ENCODE results near the gene ETV6.

ETV6 gene

DNA sequence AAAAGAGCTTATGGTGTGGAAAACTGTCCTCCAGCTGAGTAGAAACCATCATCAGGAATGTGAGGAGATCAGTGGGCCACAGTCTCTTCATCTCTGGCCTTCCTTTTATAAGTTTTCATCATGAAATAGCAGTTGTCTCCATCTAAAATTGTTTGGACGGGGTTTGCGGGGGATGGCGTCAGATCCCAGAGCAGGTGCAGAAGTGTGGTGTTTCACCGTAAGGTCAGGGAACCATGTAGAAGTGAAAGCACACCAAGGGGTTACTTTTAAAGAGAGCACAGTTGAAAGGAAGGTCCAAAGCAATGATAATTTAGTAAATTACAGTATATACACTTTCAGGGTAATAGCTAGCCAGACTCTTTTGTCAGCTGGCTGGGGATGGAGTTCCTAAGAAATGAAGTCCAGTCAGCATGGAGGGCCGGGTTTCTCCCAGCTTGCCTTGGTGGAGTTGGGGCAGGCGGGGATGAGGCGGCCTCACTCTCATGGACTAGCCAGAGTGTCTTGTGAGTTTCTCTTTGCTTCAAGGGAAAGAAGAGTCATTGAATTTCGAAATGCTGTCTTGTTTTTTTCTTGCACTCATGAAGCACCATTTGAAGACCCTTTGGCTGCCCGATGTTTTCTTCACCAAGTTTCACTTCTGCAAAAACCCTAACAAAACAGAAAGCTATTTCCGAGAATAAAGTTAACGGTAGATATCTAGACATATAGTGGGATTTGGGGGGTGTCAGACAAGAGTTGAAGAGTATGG lies 100.6 kb downstream of the ETV6 start:
- H3K4me1 ChIP-seq (ENCODE audit: control insufficient read depth, insufficient read depth, low read length): peaks cover 33% of the 10 kb centered on the region
- no peak overlapping the region for H3K27ac ChIP-seq (ENCODE audit: low read depth, low read length)
- H3K4me3 ChIP-seq (ENCODE audit: low read depth, low read length): no peak overlapping the region
- no peaks in the 10 kb centered on the region for H3K27me3 ChIP-seq (ENCODE audit: control insufficient read depth, insufficient read depth, low read length)
- no peaks in the 10 kb centered on the region for H3K9me3 ChIP-seq (ENCODE audit: control insufficient read depth, insufficient read depth, low read depth, low read length)
- no peak overlapping the region for H3K9ac ChIP-seq (ENCODE audit: low read length)
- peaks cover 5% of the 10 kb centered on the region; the same call in 1 of the 2 replicates for H3K36me3 ChIP-seq (ENCODE audit: control insufficient read depth, insufficient read depth, low read length)

DNA sequence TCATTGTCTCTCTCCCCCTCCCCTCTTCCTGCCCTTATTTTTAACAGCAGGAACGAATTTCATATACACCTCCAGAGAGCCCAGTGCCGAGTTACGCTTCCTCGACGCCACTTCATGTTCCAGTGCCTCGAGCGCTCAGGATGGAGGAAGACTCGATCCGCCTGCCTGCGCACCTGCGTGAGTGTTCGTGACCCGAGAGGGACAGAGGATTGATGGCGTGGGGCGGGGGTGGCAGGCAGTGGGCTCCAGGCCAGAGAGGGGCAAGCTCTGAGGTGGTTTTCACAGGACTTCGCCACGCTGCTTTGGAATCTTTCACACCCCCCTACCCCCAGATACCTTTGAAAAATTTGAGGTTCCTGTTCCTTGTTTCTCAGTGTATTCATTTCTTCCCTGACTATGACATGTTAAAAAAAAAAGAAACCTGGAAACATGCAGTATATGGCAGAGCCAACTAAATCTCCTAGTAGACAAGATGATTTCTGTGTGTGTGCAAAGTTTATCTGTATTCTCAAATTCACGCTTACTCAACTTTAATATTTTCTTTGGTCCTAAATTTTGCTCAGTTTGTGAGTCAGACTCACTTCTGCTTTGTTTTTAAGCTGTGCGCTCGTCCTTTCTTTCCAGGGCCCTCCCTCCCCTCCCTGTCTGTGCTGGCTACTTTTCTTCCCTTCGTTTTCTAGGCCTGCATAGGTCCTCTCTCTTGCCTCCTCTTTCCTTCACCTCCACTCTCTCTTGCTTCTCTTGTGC lies 103.1 kb downstream of the ETV6 start:
- Histone ChIP-seq H3K4me3 (ENCODE audit: low read depth, low read length) (no peak overlapping the region), H3K36me3 (ENCODE audit: control insufficient read depth, insufficient read depth, low read length) (peaks cover 5% of the 10 kb centered on the region; the same call in 1 of the 2 replicates), H3K9ac (ENCODE audit: low read length) (no peak overlapping the region), H3K27ac (ENCODE audit: low read depth, low read length) (no peak overlapping the region), H3K9me3 (ENCODE audit: control insufficient read depth, insufficient read depth, low read depth, low read length) (no peaks in the 10 kb centered on the region), H3K27me3 (ENCODE audit: control insufficient read depth, insufficient read depth, low read length) (no peaks in the 10 kb centered on the region), H3K4me1 (ENCODE audit: control insufficient read depth, insufficient read depth, low read length) (peaks cover 31% of the 10 kb centered on the region)

DNA sequence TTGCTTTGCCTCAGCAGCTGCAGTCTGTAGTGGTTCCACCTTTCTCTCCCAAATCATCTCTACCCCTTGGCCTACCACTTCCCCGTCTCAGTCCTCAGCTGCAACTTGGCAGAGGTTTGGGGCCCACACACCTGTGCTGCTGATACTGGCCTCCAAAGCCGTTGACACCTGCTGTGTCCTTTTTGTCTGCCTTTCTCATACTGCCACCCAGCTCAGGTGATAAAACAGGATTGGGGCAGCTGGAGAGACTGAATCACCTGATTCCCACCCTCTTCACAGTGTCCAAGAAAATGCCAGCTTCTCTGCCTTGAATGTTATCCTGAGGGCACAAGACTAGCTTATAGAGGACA lies 103.7 kb downstream of the ETV6 start:
- Histone ChIP-seq H3K27me3 (ENCODE audit: control insufficient read depth, insufficient read depth, low read length) (no peaks in the 10 kb centered on the region), H3K9ac (ENCODE audit: low read length) (no peak overlapping the region), H3K4me1 (ENCODE audit: control insufficient read depth, insufficient read depth, low read length) (peaks cover 33% of the 10 kb centered on the region), H3K27ac (ENCODE audit: low read depth, low read length) (no peak overlapping the region), H3K4me3 (ENCODE audit: low read depth, low read length) (no peak overlapping the region), H3K9me3 (ENCODE audit: control insufficient read depth, insufficient read depth, low read depth, low read length) (no peaks in the 10 kb centered on the region), H3K36me3 (ENCODE audit: control insufficient read depth, insufficient read depth, low read length) (peaks cover 5% of the 10 kb centered on the region; the same call in 1 of the 2 replicates)

DNA sequence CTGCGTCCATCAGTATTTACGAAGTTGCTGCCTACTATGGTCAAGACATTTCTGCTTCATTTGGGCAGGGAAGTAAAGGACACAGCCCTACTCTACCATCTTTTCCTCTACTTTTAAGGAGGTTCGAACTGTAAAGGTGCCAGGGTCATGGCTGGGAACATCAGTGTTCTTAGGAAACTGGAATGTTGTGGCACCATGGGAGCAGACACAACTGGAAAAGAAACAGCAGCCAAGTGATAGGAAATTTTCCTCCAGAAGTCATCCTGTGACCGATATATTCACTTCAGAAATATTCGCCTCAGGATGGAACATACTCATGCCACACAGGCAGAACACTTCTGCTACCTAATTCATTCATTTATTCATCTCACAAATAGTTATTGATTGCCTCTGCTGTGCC lies 104.4 kb downstream of the ETV6 start:
- no peak overlapping the region for H3K27ac ChIP-seq (ENCODE audit: low read depth, low read length)

DNA sequence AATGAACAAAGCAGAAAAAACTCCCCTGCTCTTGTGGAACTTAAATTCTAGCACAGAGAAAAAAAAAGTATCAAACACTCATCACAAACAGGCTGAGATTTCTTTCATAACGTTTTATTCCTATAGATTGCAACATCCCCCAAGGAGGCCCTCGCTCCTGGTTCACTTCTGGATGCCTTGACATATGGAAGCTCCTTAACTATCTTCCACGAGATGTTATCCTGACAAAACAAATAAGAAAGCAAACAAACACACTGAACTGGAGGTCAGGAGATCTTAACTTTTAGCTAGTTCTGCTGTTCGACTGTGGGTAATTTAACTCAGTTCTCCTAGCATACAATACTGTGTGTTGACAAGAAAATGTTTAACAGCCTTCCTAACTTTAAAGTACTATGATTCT lies 104.8 kb downstream of the ETV6 start:
- Histone ChIP-seq H3K4me1 (ENCODE audit: control insufficient read depth, insufficient read depth, low read length) (peaks cover 41% of the 10 kb centered on the region), H3K27ac (ENCODE audit: low read depth, low read length) (no peak overlapping the region), H3K36me3 (ENCODE audit: control insufficient read depth, insufficient read depth, low read length) (peaks cover 5% of the 10 kb centered on the region; the same call in 1 of the 2 replicates)

More for the DNA sequence above, 104.4 kb downstream of the ETV6 start:
- no peak overlapping the region for H3K4me3 ChIP-seq (ENCODE audit: low read depth, low read length)
- peaks cover 5% of the 10 kb centered on the region; the same call in 1 of the 2 replicates for H3K36me3 ChIP-seq (ENCODE audit: control insufficient read depth, insufficient read depth, low read length)
- H3K27me3 ChIP-seq (ENCODE audit: control insufficient read depth, insufficient read depth, low read length): no peaks in the 10 kb centered on the region
- no peak overlapping the region for H3K9ac ChIP-seq (ENCODE audit: low read length)
- H3K4me1 ChIP-seq (ENCODE audit: control insufficient read depth, insufficient read depth, low read length): peaks cover 40% of the 10 kb centered on the region
- H3K9me3 ChIP-seq (ENCODE audit: control insufficient read depth, insufficient read depth, low read depth, low read length): no peaks in the 10 kb centered on the region

DNA sequence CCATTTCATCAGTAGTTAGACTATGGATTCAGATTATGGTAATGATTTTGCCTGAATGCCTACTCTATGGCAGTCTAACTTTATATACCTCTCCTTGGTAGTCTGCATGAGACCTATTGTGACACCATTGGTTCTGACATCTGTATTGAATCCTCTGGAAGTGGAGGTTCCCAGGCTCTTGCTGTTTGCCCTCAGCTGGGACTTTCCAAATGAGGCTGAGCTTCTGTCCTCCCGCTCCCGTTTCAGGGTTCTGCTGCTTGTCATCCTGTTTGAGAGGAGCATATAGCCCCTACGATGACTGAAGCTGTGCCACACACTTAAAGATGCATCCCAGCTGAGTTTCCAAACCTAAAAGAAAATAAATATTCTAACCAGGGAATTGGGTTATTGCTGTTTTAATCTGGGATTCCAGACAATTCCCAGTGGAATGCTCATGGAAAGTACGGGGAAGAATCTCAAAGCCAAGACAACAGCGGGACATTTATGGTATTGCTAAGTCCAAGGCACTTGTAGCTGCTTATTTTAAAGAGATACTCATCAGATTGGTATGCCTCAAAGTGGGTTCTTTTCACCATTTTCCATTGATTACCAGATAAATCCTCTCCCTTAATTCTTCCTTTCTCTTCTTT lies 105.9 kb downstream of the ETV6 start:
- Histone ChIP-seq H3K9ac (ENCODE audit: low read length) (no peak overlapping the region), H3K36me3 (ENCODE audit: control insufficient read depth, insufficient read depth, low read length) (peaks cover 5% of the 10 kb centered on the region; the same call in 1 of the 2 replicates), H3K4me3 (ENCODE audit: low read depth, low read length) (no peak overlapping the region), H3K4me1 (ENCODE audit: control insufficient read depth, insufficient read depth, low read length) (peaks cover 41% of the 10 kb centered on the region), H3K27ac (ENCODE audit: low read depth, low read length) (no peak overlapping the region), H3K9me3 (ENCODE audit: control insufficient read depth, insufficient read depth, low read depth, low read length) (no peaks in the 10 kb centered on the region), H3K27me3 (ENCODE audit: control insufficient read depth, insufficient read depth, low read length) (no peaks in the 10 kb centered on the region)

More for the DNA sequence above, 104.8 kb downstream of the ETV6 start:
- Histone ChIP-seq H3K4me3 (ENCODE audit: low read depth, low read length) (no peak overlapping the region), H3K27me3 (ENCODE audit: control insufficient read depth, insufficient read depth, low read length) (no peaks in the 10 kb centered on the region), H3K9me3 (ENCODE audit: control insufficient read depth, insufficient read depth, low read depth, low read length) (no peaks in the 10 kb centered on the region), H3K9ac (ENCODE audit: low read length) (no peak overlapping the region)

DNA sequence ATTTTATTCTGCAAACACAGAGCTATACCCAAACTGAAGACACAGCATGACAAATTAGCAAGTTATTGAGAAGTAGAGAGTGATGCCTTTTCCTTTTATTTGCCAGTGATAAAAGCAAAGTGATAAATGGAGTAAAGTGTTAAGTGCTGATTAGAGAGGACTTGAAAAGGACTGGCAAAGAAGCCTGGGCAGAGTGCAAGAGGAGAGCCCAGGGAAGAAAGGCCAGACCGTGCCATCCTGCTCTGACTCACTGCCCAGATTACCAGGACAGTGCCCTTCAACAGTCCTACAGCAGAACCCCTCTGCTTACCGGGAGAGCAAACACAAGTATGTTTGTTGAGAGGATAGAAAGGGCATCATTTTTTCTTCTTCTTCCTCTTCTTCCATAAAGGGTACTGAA lies 106.5 kb downstream of the ETV6 start:
- Histone ChIP-seq H3K4me3 (ENCODE audit: low read depth, low read length) (no peak overlapping the region), H3K9me3 (ENCODE audit: control insufficient read depth, insufficient read depth, low read depth, low read length) (no peaks in the 10 kb centered on the region), H3K27ac (ENCODE audit: low read depth, low read length) (no peak overlapping the region), H3K27me3 (ENCODE audit: control insufficient read depth, insufficient read depth, low read length) (no peaks in the 10 kb centered on the region), H3K4me1 (ENCODE audit: control insufficient read depth, insufficient read depth, low read length) (peaks cover 41% of the 10 kb centered on the region), H3K9ac (ENCODE audit: low read length) (no peak overlapping the region), H3K36me3 (ENCODE audit: control insufficient read depth, insufficient read depth, low read length) (peaks cover 5% of the 10 kb centered on the region; the same call in 1 of the 2 replicates)

DNA sequence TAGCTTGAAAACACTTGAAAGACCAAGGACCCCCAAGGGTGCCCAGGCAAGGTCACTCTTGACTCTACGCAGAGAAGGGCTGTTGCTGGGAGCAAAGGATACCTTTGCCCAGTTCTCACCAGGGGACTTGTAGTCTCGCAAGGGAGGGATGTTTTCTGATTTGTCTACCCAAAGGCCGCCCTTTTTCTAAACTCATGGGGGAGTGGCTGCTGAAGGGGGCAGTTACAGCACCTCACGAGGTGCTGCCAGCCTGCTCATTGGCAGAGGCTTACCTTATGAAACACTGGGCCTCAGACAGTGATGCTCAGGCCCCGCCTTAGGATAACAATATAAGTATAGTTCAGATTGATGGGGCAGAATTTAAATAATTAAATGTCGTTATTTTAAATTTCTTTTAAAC lies 107.0 kb downstream of the ETV6 start:
- Histone ChIP-seq H3K4me1 (ENCODE audit: control insufficient read depth, insufficient read depth, low read length) (peaks cover 36% of the 10 kb centered on the region), H3K9ac (ENCODE audit: low read length) (no peak overlapping the region), H3K27ac (ENCODE audit: low read depth, low read length) (no peak overlapping the region), H3K27me3 (ENCODE audit: control insufficient read depth, insufficient read depth, low read length) (no peaks in the 10 kb centered on the region), H3K36me3 (ENCODE audit: control insufficient read depth, insufficient read depth, low read length) (peaks cover 5% of the 10 kb centered on the region; the same call in 1 of the 2 replicates), H3K4me3 (ENCODE audit: low read depth, low read length) (no peak overlapping the region), H3K9me3 (ENCODE audit: control insufficient read depth, insufficient read depth, low read depth, low read length) (no peaks in the 10 kb centered on the region)

DNA sequence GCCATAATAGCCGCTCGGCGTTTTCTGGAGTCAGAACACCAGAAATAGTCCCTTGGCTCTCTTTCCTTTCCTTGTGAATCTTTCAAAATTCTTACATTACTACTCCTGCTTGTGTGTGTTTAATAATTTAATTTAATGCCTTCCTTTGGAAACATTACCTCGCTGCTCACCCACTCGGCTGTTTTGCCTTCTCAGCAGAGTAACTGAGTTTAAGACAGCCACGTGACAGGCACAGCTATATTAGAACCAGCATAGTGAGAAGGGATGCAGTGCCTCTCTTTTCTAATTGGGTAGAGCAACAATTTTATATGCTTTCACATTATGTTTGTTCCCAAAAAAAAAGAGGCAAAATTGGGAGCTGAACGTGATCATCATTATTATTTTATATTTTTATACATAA lies 107.6 kb downstream of the ETV6 start:
- no peak overlapping the region for H3K4me3 ChIP-seq (ENCODE audit: low read depth, low read length)
- no peaks in the 10 kb centered on the region for H3K27me3 ChIP-seq (ENCODE audit: control insufficient read depth, insufficient read depth, low read length)
- H3K36me3 ChIP-seq (ENCODE audit: control insufficient read depth, insufficient read depth, low read length): peaks cover 5% of the 10 kb centered on the region; the same call in 1 of the 2 replicates
- no peak overlapping the region for H3K27ac ChIP-seq (ENCODE audit: low read depth, low read length)
- H3K9ac ChIP-seq (ENCODE audit: low read length): no peak overlapping the region
- peaks cover 35% of the 10 kb centered on the region for H3K4me1 ChIP-seq (ENCODE audit: control insufficient read depth, insufficient read depth, low read length)
- no peaks in the 10 kb centered on the region for H3K9me3 ChIP-seq (ENCODE audit: control insufficient read depth, insufficient read depth, low read depth, low read length)

DNA sequence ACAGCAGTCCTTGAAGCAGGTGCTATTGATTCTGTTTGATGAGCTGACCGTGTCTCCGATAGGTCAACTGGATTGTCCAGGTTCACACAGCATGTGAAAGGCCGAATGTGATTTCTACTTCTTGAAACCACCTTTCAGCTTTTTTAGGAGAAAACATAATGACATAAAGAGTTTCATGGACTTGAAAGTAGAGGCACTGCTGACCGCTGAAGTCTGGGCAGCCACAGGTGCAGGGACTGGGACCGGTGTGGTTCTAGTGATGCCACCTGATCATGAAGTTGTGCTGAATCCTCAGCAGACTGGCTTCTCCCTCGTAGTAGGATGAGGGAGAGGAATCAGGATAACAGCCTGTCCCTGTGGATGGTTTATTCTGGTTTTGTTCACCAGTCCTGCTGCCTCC lies 108.1 kb downstream of the ETV6 start:
- peaks cover 31% of the 10 kb centered on the region for H3K4me1 ChIP-seq (ENCODE audit: control insufficient read depth, insufficient read depth, low read length)
- peaks cover 5% of the 10 kb centered on the region; the same call in 1 of the 2 replicates for H3K36me3 ChIP-seq (ENCODE audit: control insufficient read depth, insufficient read depth, low read length)
- H3K9ac ChIP-seq (ENCODE audit: low read length): no peak overlapping the region
- no peak overlapping the region for H3K4me3 ChIP-seq (ENCODE audit: low read depth, low read length)
- H3K27ac ChIP-seq (ENCODE audit: low read depth, low read length): no peak overlapping the region
- no peaks in the 10 kb centered on the region for H3K9me3 ChIP-seq (ENCODE audit: control insufficient read depth, insufficient read depth, low read depth, low read length)
- no peaks in the 10 kb centered on the region for H3K27me3 ChIP-seq (ENCODE audit: control insufficient read depth, insufficient read depth, low read length)

DNA sequence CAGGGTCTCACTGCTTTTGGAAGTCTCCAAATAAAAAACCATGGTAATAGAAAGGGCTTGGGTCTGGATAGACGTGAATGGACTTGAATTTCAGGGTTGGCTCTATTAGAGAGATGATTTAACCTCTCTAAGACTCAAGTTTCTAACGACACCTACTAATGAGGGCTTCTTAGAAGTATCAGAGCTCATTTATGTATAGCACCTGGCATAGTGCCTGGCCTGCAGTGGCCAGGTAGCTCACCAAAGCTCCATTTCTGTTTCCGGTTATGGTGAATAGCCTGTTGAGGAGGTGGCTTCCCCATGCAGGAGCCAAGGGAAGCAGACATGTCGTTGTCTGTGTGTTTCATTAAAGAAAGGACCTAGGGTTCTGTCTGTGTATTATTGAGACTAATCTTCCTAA lies 108.6 kb downstream of the ETV6 start:
- H3K27me3 ChIP-seq (ENCODE audit: control insufficient read depth, insufficient read depth, low read length): no peaks in the 10 kb centered on the region
- H3K9me3 ChIP-seq (ENCODE audit: control insufficient read depth, insufficient read depth, low read depth, low read length): no peaks in the 10 kb centered on the region
- H3K27ac ChIP-seq (ENCODE audit: low read depth, low read length): no peak overlapping the region
- peaks cover 26% of the 10 kb centered on the region; the same call in 1 of the 2 replicates for H3K4me1 ChIP-seq (ENCODE audit: control insufficient read depth, insufficient read depth, low read length)
- H3K4me3 ChIP-seq (ENCODE audit: low read depth, low read length): no peak overlapping the region
- H3K9ac ChIP-seq (ENCODE audit: low read length): no peak overlapping the region
- H3K36me3 ChIP-seq (ENCODE audit: control insufficient read depth, insufficient read depth, low read length): peaks cover 5% of the 10 kb centered on the region; the same call in 1 of the 2 replicates

All from HUES6 (cell line).